Endothelial cell of umbilical vein (primary cell): ENCODE data around the gene RBKS. TPM values are rescaled to one million over a fixed set of nuclear protein-coding genes. Genes with fewer than 3 reads are reported as not detected.

Experiments
- BruUV-seq: library from RNA; stranded (reverse); fragments of 400-500 nt; replicated peaks from 2 replicates; lab custom pipeline; 2021; lab: Mats Ljungman, UMichigan
- CTCF ChIA-PET: fragments of 300-600, 350-600 bp; sonication (Branson Sonifier 250); formaldehyde crosslinking; loops from one replicate; lab custom pipeline; 2021; ENCODE audit warnings: antibody characterized with exemption, inconsistent platforms; lab: Charles Lee
- POLR2A ChIA-PET: fragments of 300-600, 350-600 bp; sonication (Branson Sonifier 250); formaldehyde crosslinking; loops from one replicate; lab custom pipeline; 2021; ENCODE audit warnings: antibody characterized with exemption, inconsistent platforms; lab: Charles Lee
- DNase-seq: peaks from one replicate; pipeline ENCODE4 v3.0.0-alpha.2; 2011; ENCODE audit warnings: low read depth, low spot score
- FAIRE-seq: peaks from 2 replicates; lab custom pipeline; 2011; peaks lifted over from hg19 to GRCh38; lab: Jason Lieb, UNC
- H2AFZ ChIP-seq: 2 replicates; pipeline ENCODE4 v1.6.0; 2012; ENCODE audit warnings: low read depth, low read length, control low read depth, inconsistent platforms
- H3K27ac ChIP-seq: 2 replicates; pipeline ENCODE4 v1.5.1; 2011; ENCODE audit warnings: low read depth, mild to moderate bottlenecking, control low read depth, low read length, moderate library complexity; ENCODE audit not compliant: insufficient read depth
- H3K27me3 ChIP-seq, 2 experiments: 2 replicates each; pipeline versions ENCODE4 v1.6.0 to v1.6.1; 2011; ENCODE audit warnings: low read length in 2 of 2, mixed read lengths in 1 of 2; ENCODE audit not compliant: control insufficient read depth in 2 of 2, insufficient read depth in 2 of 2
- H3K36me3 ChIP-seq, 2 experiments: 2 replicates in 1 of 2; 3 replicates in 1 of 2; pipeline ENCODE4 v1.5.1; 2011; ENCODE audit warnings: low read length in 2 of 2, mild to moderate bottlenecking in 1 of 2, moderate library complexity in 1 of 2; ENCODE audit not compliant: control insufficient read depth in 2 of 2, insufficient read depth in 2 of 2; ENCODE audit errors: extremely low read depth in 1 of 2
- H3K4me1 ChIP-seq: 3 replicates; pipeline ENCODE4 v1.5.1; 2011; ENCODE audit warnings: mild to moderate bottlenecking, low read length; ENCODE audit not compliant: control insufficient read depth, insufficient read depth; ENCODE audit errors: extremely low read depth
- H3K4me2 ChIP-seq: 2 replicates; pipeline ENCODE4 v1.6.1; 2011; ENCODE audit warnings: low read length, control low read depth, mixed read lengths; ENCODE audit not compliant: insufficient read depth
- H3K4me3 ChIP-seq, 3 experiments: fragments of 200-600 bp in 1 of 3; sonication (generic), shearing (Covaris generic) in 1 of 3; replicated peaks in 1 of 3; 2 replicates each; pipeline ENCODE4 v1.5.1; 2011 to 2016; ENCODE audit warnings: control low read depth in 3 of 3, low read length in 3 of 3, mild to moderate bottlenecking in 2 of 3, inconsistent platforms in 1 of 3, low read depth in 1 of 3, moderate library complexity in 1 of 3; ENCODE audit not compliant: insufficient read depth in 1 of 3
- H3K79me2 ChIP-seq: 2 replicates; pipeline ENCODE4 v1.6.0; 2012; ENCODE audit warnings: low read length, inconsistent platforms; ENCODE audit not compliant: control insufficient read depth, insufficient read depth
- H3K9ac ChIP-seq: replicated peaks from 2 replicates; pipeline ENCODE3; 2011; ENCODE audit warnings: low read length, control low read depth; ENCODE audit not compliant: insufficient read depth; ENCODE audit errors: extremely low read depth
- H3K9me1 ChIP-seq: replicated peaks from 3 replicates; pipeline ENCODE4 v1.6.0; 2011; ENCODE audit warnings: mild to moderate bottlenecking, low read length; ENCODE audit not compliant: control insufficient read depth, insufficient read depth; ENCODE audit errors: extremely low read depth
- H3K9me3 ChIP-seq: replicated peaks from 2 replicates; pipeline ENCODE4 v1.5.1; 2012; ENCODE audit warnings: low read length, inconsistent platforms; ENCODE audit not compliant: control insufficient read depth, insufficient read depth
- H4K20me1 ChIP-seq: replicated peaks from 2 replicates; pipeline ENCODE3; 2011; ENCODE audit warnings: mild to moderate bottlenecking, low read length; ENCODE audit not compliant: control insufficient read depth, insufficient read depth; ENCODE audit errors: extremely low read depth
- EZH2 ChIP-seq: IDR thresholded peaks from 2 replicates; pipeline ENCODE4 v1.6.1; 2012; ENCODE audit warnings: borderline replicate concordance, low read depth, mild to moderate bottlenecking, moderate library complexity, low read length, inconsistent platforms; ENCODE audit not compliant: severe bottlenecking
- FOS ChIP-seq: IDR thresholded peaks from 2 replicates; pipeline ENCODE4 v1.6.1; 2011; ENCODE audit warnings: mild to moderate bottlenecking, low read length, moderate library complexity, borderline replicate concordance; ENCODE audit not compliant: insufficient read depth
- GATA2 ChIP-seq: IDR thresholded peaks from 2 replicates; pipeline ENCODE4 v1.7.0; 2011; ENCODE audit warnings: low read depth, mild to moderate bottlenecking, moderate library complexity, mixed read lengths, low read length; ENCODE audit not compliant: insufficient read length, insufficient read depth
- JUN ChIP-seq: IDR thresholded peaks from 2 replicates; pipeline ENCODE4 v1.6.1; 2011; ENCODE audit warnings: borderline replicate concordance, low read depth; ENCODE audit not compliant: insufficient read length, insufficient read depth
- MYC ChIP-seq: IDR thresholded peaks from one replicate; pipeline ENCODE4 v1.6.1; 2011; ENCODE audit warnings: mild to moderate bottlenecking, low read depth, low read length
- POLR2A ChIP-seq: IDR thresholded peaks from 2 replicates; pipeline ENCODE4 v1.6.1; 2012; ENCODE audit warnings: low read depth, mild to moderate bottlenecking, control low read depth, low read length
- POLR2AphosphoS5 ChIP-seq: IDR thresholded peaks from 2 replicates; pipeline ENCODE4 v1.6.1; 2012; ENCODE audit warnings: low read depth, mild to moderate bottlenecking, control low read depth, low read length, moderate library complexity; ENCODE audit not compliant: insufficient read depth
- dilution Hi-C: fragments of 300-500 bp; cut with MboI; formaldehyde crosslinking; loops from one replicate; pipeline ENCODE4 v1.15.0; 2019; ENCODE audit warnings: low sequenced_read_pairs; ENCODE audit not compliant: extremely low pct_ligation_motif_present
- intact Hi-C: fragments of 100-400 bp; cut with micrococcal nuclease; formaldehyde crosslinking; loops from one replicate; pipeline ENCODE4 v1.10.0; 2022
- polyA plus RNA-seq, 4 experiments: library from polyadenylated mRNA; depleted of rRNA in 3 of 4; stranded (reverse) in 3 of 4; unstranded in 1 of 4; fragments of >200 nt; gene quantifications; 2 replicates each; pipeline versions ENCODE4 v1.2.1 to v1.2.3, GENCODE V29; 2011 to 2012; ENCODE audit warnings: missing spikeins in 1 of 4
- total RNA-seq: library from RNA; stranded (reverse); gene quantifications from 2 replicates; pipeline ENCODE4 v1.2.3, GENCODE V29; 2021
- TF ChIP-seq, protein P1 (sequence below): IDR thresholded peaks from 2 replicates; pipeline ENCODE4 v1.6.1; 2011; ENCODE audit not compliant: insufficient read depth, insufficient read length
- TF ChIP-seq, protein P2 (sequence below), 2 donors: IDR thresholded peaks; 1 replicate in 1 of 2; 2 replicates in 1 of 2; pipeline ENCODE4 v1.5.1; 2011; ENCODE audit warnings: low read length in 2 of 2, mild to moderate bottlenecking in 2 of 2, moderate library complexity in 2 of 2, control low read depth in 1 of 2, inconsistent platforms in 1 of 2, low read depth in 1 of 2; ENCODE audit not compliant: insufficient read depth in 1 of 2; ENCODE audit errors: extremely low read depth in 1 of 2

Gene RBKS
- total and polyA plus RNA-seq, 2 donors (not counting 3 experiments of a cell fraction or from before 2014, with no cell fraction given), result 0.64 to 1.8 TPM

DNA sequence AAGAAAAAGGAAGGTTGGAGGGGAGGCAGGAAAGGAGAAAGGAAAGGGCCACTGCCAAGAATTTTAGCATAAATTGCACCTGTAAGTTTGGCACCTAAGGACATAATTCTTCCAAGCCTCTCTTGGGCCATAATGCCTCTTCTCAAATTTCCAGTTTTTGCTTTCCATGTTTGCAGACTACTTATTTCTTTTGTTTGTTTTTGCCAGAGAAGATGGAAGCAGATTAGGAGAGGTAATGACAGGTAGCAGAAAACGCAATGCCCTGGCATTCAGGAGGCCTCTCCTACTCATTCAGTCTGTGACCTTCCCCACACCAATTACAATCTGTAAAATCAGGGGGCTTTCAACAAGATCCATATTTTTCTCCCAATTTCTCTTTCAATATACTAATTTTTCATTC lies 61.9 kb downstream of the RBKS start:
- no peaks in the 10 kb centered on the region for H3K79me2 ChIP-seq
- H3K9me1 ChIP-seq, result no peaks in the 10 kb centered on the region
- dilution Hi-C loops (no loop called here), intact Hi-C loops (no loop called here)
- H3K27ac ChIP-seq, result no peak overlapping the region
- no peaks in the 10 kb centered on the region for H3K36me3 ChIP-seq
- CTCF ChIA-PET, result no interaction called here
- POLR2A ChIA-PET, result interaction anchor here (0.7 kb wide), 1 partner anchor 573 kb away, joined by 3 read pairs; no protein-coding TSS in a partner anchor
- DNase-seq (no peak), FAIRE-seq (no peak)
- no peak overlapping the region for H2AFZ ChIP-seq
- BruUV-seq, result no TSS peak
- no peaks in the 10 kb centered on the region for H4K20me1 ChIP-seq
- H3K9ac ChIP-seq, result no peak overlapping the region
- no peaks in the 10 kb centered on the region for H3K27me3 ChIP-seq
- no peak overlapping the region for H3K4me3 ChIP-seq
- H3K9me3 ChIP-seq, result no peaks in the 10 kb centered on the region
- peaks cover 22% of the 10 kb centered on the region for H3K4me1 ChIP-seq
- no peak for TF ChIP-seq POLR2A
- TF ChIP-seq JUN, result no peak
- TF ChIP-seq, protein P1, sequence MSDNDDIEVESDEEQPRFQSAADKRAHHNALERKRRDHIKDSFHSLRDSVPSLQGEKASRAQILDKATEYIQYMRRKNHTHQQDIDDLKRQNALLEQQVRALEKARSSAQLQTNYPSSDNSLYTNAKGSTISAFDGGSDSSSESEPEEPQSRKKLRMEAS, result no peak
- no peak for TF ChIP-seq GATA2
- TF ChIP-seq EZH2, result no peak
- TF ChIP-seq FOS, result no peak
- TF ChIP-seq POLR2AphosphoS5, result no peak
- TF ChIP-seq MYC, result no peak
- TF ChIP-seq, protein P2, sequence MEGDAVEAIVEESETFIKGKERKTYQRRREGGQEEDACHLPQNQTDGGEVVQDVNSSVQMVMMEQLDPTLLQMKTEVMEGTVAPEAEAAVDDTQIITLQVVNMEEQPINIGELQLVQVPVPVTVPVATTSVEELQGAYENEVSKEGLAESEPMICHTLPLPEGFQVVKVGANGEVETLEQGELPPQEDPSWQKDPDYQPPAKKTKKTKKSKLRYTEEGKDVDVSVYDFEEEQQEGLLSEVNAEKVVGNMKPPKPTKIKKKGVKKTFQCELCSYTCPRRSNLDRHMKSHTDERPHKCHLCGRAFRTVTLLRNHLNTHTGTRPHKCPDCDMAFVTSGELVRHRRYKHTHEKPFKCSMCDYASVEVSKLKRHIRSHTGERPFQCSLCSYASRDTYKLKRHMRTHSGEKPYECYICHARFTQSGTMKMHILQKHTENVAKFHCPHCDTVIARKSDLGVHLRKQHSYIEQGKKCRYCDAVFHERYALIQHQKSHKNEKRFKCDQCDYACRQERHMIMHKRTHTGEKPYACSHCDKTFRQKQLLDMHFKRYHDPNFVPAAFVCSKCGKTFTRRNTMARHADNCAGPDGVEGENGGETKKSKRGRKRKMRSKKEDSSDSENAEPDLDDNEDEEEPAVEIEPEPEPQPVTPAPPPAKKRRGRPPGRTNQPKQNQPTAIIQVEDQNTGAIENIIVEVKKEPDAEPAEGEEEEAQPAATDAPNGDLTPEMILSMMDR (IDR thresholded peaks at IDR 0.05; ENCODE audit: extremely low read depth in 1 of 2, insufficient read depth in 1 of 2, low read depth in 1 of 2, low read length in 2 of 2), result no peak
- H3K4me2 ChIP-seq, result no peak overlapping the region
